Body of pancreas (tissue), 4 donors: Measurements from ENCODE around the gene PTPRN2.

Experiments
- CTCF ChIP-seq, 7 experiments: fragments of 450-650 bp in 4 of 7; fragments of 200-600 bp in 3 of 7; sonication (generic) in 3 of 7; IDR thresholded peaks; one replicate each; pipeline ENCODE4 v1.5.1; 2016 to 2019; ENCODE audit warnings: antibody characterized with exemption in 7 of 7
- POLR2A ChIP-seq, 3 donors: fragments of 450-650 bp; IDR thresholded peaks; one replicate each; pipeline ENCODE4 v1.6.1; 2016; ENCODE audit warnings: antibody characterized with exemption in 3 of 3, mild to moderate bottlenecking in 2 of 3

- TF ChIP-seq CTCF (IDR thresholded peaks at IDR 0.05) (no peak), POLR2A (IDR thresholded peaks at IDR 0.05) (no peak)
These were observed 1034.4 kb downstream of the PTPRN2 start for GRCh38 chr7:157553256-157553655.
